ENCODE results near the gene WDR38. TPM values are rescaled to one million over a fixed set of nuclear protein-coding genes. Genes with fewer than 3 reads are reported as not detected.

The WDR38 gene
- total RNA-seq, 1 donor from 2014 or later = not detected

- H3K27ac Mint-ChIP-seq = peak overlapping the region; percentile 32
- H3K9ac ChIP-seq = peak overlapping the region; percentile 100
Observed at GRCh38 chr9:124859803-124860581, 6.7 kb downstream of the WDR38 start.

GRCh38 chr9:124860582-124861341, 7.5 kb downstream of the WDR38 start:
- Mint-ChIP-seq H3K9me3 (no peaks in the 10 kb centered on the region), H3K4me1 (peaks cover 22% of the 10 kb centered on the region), H3K4me3 (peak overlapping the region; percentile 95), H3K36me3 (peaks cover 8% of the 10 kb centered on the region), H3K27ac (peak overlapping the region; percentile 93), H3K27me3 (ENCODE audit: insufficient read depth, low read depth) (peaks cover 9% of the 10 kb centered on the region)
- TF ChIP-seq EZH2phosphoT487 (IDR thresholded peaks at IDR 0.05) = no peak
- no peak for TF ChIP-seq EZH2 (IDR thresholded peaks at IDR 0.05)
- TF ChIP-seq CTCF (IDR thresholded peaks at IDR 0.05) = no peak
- Histone ChIP-seq H3K27ac (no peak overlapping the region), H3K4me1 (peaks cover 14% of the 10 kb centered on the region), H3K9ac (peak overlapping the region; percentile 100), H4K20me1 (ENCODE audit: low read depth) (peaks cover 58% of the 10 kb centered on the region), H2AFZ (replicated peaks) (no peak overlapping the region), H3K9me3 (ENCODE audit: low read depth) (no peaks in the 10 kb centered on the region), H3K36me3 (no peaks in the 10 kb centered on the region), H3K27me3 (no peaks in the 10 kb centered on the region), H3F3A (ENCODE audit: low read depth) (peaks cover 74% of the 10 kb centered on the region), H3K4me2 (peak overlapping the region; percentile 98), H3K4me3 (peak overlapping the region; percentile 99), H3K79me2 (ENCODE audit: low read depth) (peaks cover 43% of the 10 kb centered on the region)
- no peak for DNase-seq (ENCODE audit: low spot score)

More at GRCh38 chr9:124859803-124860581, 6.7 kb downstream of the WDR38 start:
- no peak for TF ChIP-seq EZH2 (IDR thresholded peaks at IDR 0.05)
- no peak for TF ChIP-seq CTCF (IDR thresholded peaks at IDR 0.05)
- no peak for TF ChIP-seq EZH2phosphoT487 (IDR thresholded peaks at IDR 0.05)
- Histone ChIP-seq H4K20me1 (ENCODE audit: low read depth) (peaks cover 61% of the 10 kb centered on the region), H3K79me2 (ENCODE audit: low read depth) (peaks cover 43% of the 10 kb centered on the region), H3K27me3 (no peaks in the 10 kb centered on the region), H3F3A (ENCODE audit: low read depth) (peaks cover 81% of the 10 kb centered on the region), H2AFZ (replicated peaks) (no peak overlapping the region), H3K4me3 (peak overlapping the region; percentile 99), H3K27ac (no peak overlapping the region), H3K36me3 (no peaks in the 10 kb centered on the region), H3K9me3 (ENCODE audit: low read depth) (no peaks in the 10 kb centered on the region), H3K4me2 (peak overlapping the region; percentile 98), H3K4me1 (peaks cover 14% of the 10 kb centered on the region)
- Mint-ChIP-seq H3K36me3 (peaks cover 8% of the 10 kb centered on the region), H3K27me3 (ENCODE audit: insufficient read depth, low read depth) (peaks cover 6% of the 10 kb centered on the region), H3K4me1 (peaks cover 24% of the 10 kb centered on the region), H3K9me3 (no peaks in the 10 kb centered on the region), H3K4me3 (peak overlapping the region; percentile 95)
- DNase-seq (ENCODE audit: low spot score) = no peak

- H2AFZ ChIP-seq (replicated peaks) = peak within 1 kb of the TSS; percentile 86
- H3K9me3 ChIP-seq (ENCODE audit: low read depth) = no peaks in the 10 kb centered on the region
- peaks cover 14% of the 10 kb centered on the region for H3K4me1 ChIP-seq
- peak within 1 kb of the TSS; percentile 100 for H3K9ac ChIP-seq
- peak within 1 kb of the TSS; percentile 95 for H3K4me3 Mint-ChIP-seq
- H3K27me3 ChIP-seq = no peaks in the 10 kb centered on the region
- TF ChIP-seq EZH2 (IDR thresholded peaks at IDR 0.05) (no peak), CTCF (IDR thresholded peaks at IDR 0.05) (peak; percentile 34), EZH2phosphoT487 (IDR thresholded peaks at IDR 0.05) (no peak)
- H3K4me3 ChIP-seq = peak within 1 kb of the TSS; percentile 99
- no peaks in the 10 kb centered on the region for H3K36me3 ChIP-seq
- H3K27ac ChIP-seq = peak within 1 kb of the TSS; percentile 98
- peaks cover 8% of the 10 kb centered on the region for H3K36me3 Mint-ChIP-seq
- H3K79me2 ChIP-seq (ENCODE audit: low read depth) = peaks cover 43% of the 10 kb centered on the region
- peaks cover 66% of the 10 kb centered on the region for H3F3A ChIP-seq (ENCODE audit: low read depth)
- H3K4me2 ChIP-seq = peak within 1 kb of the TSS; percentile 98
- peaks cover 22% of the 10 kb centered on the region for H3K4me1 Mint-ChIP-seq
- H4K20me1 ChIP-seq (ENCODE audit: low read depth) = peaks cover 50% of the 10 kb centered on the region
- peaks cover 7% of the 10 kb centered on the region for H3K27me3 Mint-ChIP-seq (ENCODE audit: insufficient read depth, low read depth)
- no peaks in the 10 kb centered on the region for H3K9me3 Mint-ChIP-seq
- peak; percentile 98 for DNase-seq (ENCODE audit: low spot score)
- H3K27ac Mint-ChIP-seq = peak within 1 kb of the TSS; percentile 94
Observed at GRCh38 chr9:124861342-124862229, 8.3 kb downstream of the WDR38 start, which contains the start of the genes ARPC5L and RPL35. ARPC5L (plus strand) TSS chr9:124862130; CDS start chr9:124869291, 7,161 bp downstream. RPL35 (minus strand) TSS chr9:124861957; CDS start chr9:124861912, 45 bp downstream.
